NCI-H146 treated with DMSO at 0.1 percent for 48 hours (cell line): ENCODE data around the gene SLFN13.
"Not testable (repeated sequence)": the region's sequence is repeated elsewhere in the genome, so short reads cannot be mapped to it uniquely, and the experiment has no call there.

Experiments
- DNase-seq: peaks from one replicate; lab custom pipeline; 2025; ENCODE audit not compliant: unreplicated experiment; lab: John Stamatoyannopoulos, UW

SLFN13 gene

GRCh38 chr17:35433075-35433894 lies 15.3 kb downstream of the SLFN13 start:
- no peak for DNase-seq

DNA sequence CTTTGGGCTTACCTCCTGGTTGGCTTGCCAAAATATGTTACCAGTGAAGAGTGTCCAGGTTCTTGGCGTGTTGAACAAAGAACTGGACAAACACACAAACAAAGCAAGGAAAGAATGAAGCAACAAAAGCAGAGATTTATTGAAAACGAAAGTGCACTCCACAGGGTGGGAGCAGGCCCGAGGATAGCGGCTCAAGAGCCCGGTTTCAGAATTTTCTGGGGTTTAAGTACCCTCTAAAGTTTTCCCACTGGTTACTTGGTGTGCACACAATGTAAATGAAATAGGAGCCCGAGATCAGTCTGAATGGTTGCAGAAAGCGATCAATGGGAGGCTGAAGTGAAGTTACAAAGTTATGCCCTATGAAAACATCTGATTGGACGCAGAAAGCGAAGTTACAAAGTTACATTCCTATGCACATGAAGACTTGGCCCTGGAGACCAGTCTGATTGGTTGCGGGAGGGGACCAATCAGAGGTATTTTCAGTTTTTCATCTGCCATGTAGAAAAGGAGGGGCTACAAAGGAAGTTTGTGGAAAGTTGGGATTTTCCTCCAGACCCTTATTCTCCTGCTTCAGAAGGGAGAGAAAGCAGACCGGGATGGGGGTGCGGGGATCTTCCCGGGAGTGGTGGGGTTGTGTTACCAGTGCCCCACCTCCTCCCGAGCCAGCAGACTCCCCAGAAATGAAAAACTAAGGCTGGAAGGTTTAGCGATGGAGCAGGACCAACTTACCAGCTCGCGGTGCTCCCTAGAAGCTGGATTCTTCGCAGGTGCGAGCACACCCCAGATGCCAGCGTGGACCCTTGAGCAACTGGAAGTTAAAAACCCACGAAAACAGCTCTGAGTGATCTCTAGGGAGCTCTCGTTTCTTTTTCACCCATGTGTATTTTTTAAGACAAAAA lies 16.1 kb downstream of the SLFN13 start, which contains the start of gene SLFN12:
SLFN12 (minus strand) TSS at position 325 of the 899 bp plus-strand sequence. CDS start 9,472 bp downstream, outside the sequence.
- DNase-seq = no peak

DNA sequence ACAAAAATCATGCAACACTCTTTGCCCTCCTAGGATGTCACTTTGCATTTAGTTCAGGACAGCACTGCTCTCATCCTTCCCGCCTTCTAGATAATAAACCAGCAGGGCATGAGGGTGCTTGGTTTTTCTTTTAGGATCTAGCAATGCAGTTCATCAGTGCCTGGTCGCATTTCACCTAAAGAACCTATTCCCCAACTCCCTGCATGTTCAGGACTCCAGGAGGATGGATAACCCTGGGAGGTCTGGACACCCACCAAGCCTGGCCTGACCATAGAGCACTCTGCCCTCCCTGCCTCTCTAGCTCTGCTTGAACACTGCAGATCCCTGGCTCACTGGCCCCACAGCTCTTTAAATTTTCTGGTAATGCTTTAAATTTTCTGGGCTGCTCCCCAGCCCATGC lies 18.9 kb downstream of the SLFN13 start:
- no peak for DNase-seq

GRCh38 chr17:35428229-35428628 lies 20.3 kb downstream of the SLFN13 start:
- no peak for DNase-seq

DNA sequence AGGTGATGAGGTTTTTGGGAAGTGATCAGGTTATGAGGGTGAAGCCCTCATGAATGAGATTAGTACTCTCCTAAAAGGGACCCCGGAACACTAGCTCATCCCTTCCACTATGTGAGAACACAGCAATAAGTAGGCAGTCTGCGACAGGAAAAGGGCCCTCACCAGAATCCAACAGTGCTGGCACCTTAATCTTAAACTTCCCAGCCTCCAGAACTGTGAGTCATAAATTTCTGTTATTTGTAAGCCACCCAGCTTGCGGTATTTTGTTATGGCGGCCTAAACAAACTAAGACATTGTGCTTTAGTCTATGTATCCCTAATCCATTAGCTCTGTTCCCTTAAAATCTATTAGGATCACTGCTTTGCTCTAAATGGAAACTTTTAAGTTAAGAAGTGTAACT lies 24.8 kb downstream of the SLFN13 start:
- DNase-seq = no peak

GRCh38 chr17:35421069-35421468 lies 27.5 kb downstream of the SLFN13 start:
- DNase-seq = not testable (repeated sequence)

- DNase-seq = no peak
Measured at GRCh38 chr17:35416659-35417058, 31.9 kb downstream of the SLFN13 start.

- not testable (repeated sequence) for DNase-seq
Measured at GRCh38 chr17:35414707-35415106, 33.9 kb downstream of the SLFN13 start.

- no peak for DNase-seq
Measured at GRCh38 chr17:35414247-35414646, 34.3 kb downstream of the SLFN13 start.

- no peak for DNase-seq
Measured at GRCh38 chr17:35407531-35407930, 41.0 kb downstream of the SLFN13 start.

DNA sequence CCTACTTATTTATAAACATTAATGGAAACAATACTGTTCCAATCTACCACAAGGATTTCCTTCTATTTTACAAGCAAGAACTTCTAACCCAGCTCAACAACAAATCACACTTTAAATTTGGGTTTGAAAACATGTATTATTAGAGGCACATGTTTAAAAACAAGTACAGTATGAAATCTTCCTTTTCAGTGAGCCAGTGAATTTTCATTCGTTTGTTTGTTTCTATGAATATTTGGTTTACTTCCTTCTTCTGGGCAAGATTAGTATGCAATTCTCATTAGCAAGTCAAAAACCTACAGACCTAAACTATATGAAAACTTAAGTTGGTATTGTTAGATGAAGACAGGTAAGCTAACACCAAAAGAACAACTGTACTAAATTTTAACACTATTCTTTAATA lies 42.0 kb downstream of the SLFN13 start:
- DNase-seq = no peak

DNA sequence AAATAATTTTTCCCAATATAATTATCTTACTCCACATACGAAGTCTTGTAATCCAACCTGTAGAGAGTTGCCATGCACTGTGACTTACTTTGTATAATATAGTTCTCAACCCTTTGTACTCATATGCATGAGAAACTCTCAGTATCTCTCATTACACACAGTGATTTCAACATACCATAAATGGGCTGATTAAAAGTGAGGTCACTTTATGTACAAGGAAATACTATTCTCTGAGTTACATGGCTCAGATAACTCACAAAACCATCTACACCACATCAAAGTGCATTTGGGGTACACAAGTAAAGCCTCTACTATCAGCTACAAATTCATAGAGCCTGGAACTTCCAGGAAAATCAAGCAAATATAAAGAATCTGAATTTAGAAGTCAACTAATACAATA lies 44.2 kb downstream of the SLFN13 start:
- no peak for DNase-seq

DNA sequence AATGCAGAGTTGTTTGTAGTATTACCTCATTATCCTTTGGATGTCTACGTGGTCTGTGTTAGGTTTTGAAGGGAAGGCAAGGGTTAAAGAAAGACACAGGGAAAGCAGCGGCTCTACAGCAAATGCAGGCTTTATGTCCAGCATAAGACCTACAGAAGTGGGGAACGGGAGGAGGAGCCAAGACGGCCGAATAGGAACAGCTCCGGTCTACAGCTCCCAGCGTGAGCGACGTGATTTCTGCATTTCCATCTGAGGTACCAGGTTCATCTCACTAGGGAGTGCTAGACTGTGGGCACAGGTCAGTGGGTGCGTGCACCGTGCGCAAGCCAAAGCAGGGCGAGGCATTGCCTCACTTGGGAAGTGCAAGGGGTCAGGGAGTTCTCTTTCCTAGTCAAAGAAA lies 54.8 kb downstream of the SLFN13 start:
- not testable (repeated sequence) for DNase-seq

GRCh38 chr17:35390663-35391062 lies 57.9 kb downstream of the SLFN13 start:
- no peak for DNase-seq

GRCh38 chr17:35390156-35390555 lies 58.4 kb downstream of the SLFN13 start:
- DNase-seq = no peak

DNA sequence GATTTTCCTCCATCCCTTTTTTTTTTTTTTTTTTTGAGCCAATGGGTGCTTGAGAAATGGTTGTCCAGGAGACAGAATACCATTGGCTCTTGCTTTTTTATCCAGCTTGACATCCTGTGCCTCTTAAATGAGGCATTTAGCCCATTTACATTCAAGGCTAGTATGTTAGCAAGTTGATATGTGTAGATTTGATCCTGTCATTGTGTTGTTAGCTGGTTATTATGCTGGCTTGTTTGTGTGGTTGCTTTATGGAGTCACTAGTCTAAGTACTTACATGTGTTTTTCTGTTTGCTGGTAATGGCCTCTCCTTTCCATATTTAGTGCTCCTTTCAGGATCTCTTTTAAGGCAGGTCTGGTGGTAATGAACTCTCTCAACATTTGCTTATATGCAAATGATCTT lies 61.1 kb downstream of the SLFN13 start:
- no peak for DNase-seq
